ENCODE data around the gene MORF4L1. TPM values are rescaled to one million over a fixed set of nuclear protein-coding genes. Genes with fewer than 3 reads are reported as not detected.
"Not testable (repeated sequence)": the region's sequence is repeated elsewhere in the genome, so short reads cannot be mapped to it uniquely, and the experiment has no call there.

The MORF4L1 gene
- total RNA-seq, 1 donor from 2014 or later = 604 TPM

DNA sequence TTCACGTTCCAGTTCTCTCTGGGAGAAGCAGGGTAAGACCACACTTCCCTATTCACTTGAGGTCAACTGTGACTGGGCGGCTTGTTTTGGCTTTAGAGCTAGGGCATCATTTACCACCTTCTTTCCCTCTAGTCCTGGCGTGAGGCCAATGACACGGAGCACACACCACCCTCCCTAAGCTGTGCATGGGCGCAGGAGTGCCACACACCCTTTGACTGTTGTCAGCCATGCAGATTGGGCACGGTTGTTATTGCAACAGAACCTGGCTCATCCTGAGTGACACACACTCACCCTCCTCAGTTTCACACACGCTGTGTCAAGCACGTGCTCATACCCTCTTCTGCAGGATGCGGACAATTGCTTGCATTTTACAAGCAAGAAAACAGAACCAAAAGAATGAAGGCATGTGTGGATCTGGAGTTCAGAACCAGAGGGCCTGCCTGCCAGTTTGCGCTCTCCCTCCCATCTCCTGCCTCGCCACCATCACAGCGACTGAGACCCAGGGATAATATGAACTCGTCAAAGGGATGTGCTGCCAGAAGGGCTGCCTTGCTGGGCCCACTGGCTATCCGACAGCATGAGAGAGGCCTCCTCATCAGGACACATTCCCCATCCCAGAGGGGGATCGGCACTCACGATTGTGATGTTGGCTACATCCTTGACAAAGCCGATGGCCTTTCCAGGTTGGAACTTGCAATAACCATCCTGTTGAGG is 54.5 kb downstream of the MORF4L1 start:
- DNase-seq = no peak

DNA sequence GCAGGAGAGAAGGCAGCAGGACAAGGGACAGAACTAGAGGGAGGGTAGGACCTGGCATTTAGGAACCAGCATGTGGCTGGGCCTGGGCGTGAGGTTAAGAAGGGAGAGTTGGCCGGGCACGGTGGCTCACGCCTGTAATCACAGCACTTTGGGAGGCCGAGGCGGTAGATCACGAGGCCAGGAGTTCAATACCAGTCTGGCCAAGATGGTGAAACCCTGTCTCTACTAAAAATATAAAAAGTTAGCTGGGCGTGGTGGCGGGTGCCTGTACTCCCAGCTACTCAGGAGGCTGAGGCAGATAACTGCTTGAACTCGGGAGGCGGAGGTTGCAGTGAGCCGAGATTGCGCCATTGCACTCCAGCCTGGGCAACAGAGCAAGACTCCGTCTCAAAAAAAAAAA is 55.5 kb downstream of the MORF4L1 start:
- DNase-seq = not testable (repeated sequence)

DNA sequence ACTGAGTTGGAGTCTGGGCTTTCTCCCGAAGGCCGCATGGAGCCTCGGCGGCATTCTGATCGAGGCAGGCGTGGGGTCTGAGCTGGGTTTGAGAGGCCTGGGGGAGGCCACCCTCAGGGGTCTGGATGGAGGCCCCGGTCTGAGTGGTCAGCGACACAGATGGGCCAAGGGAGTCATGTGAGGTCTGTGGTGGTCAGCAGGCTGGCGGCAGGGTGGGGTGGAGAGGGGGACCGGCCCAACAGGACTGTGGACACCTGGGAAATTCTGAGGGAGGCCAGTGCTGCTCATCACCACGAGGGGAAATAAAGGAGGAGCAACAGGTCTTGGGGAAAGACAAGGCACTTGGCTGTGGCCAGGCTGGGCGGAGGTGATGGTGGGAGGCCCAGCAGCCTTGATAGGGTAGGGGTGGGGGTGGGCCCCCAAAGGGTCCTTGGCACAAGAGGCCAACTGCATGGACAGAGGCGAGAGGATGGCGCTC is 56.0 kb downstream of the MORF4L1 start:
- no peak for DNase-seq

DNA sequence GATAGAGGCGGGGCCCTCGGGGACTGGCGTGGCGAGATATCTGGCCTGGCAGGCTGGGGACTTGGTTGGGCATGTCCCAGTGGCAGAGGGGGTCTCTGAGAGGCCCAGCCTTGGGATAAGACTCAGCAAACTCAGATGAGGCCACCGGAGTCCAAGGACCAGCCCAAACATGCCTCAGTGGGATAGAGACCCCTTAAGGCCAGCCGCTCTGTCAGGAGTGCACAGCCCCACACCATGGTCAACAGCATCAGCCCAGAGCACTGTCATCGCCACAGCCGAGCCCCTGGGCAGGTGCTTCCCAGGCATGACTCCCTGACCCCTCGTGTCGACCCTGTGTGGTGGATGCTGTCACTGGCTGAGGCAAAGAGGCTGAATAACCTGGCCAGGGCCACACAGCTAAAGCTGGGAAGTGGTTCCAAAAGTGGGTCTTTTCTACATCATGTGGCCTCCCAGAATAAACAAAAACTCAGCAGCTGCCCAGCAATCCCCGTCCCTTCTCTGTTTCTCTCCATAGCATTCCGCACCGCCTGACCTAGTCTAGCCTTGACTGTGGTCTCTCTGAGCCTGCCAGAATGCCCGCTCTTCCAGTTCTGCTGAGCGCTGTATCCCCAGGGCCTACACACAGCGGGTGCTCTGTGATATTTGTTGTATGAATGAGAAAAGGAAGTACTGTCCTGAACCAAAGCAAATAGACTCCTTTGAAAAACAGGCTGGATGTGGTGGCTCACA is 57.0 kb downstream of the MORF4L1 start:
- DNase-seq = no peak

DNA sequence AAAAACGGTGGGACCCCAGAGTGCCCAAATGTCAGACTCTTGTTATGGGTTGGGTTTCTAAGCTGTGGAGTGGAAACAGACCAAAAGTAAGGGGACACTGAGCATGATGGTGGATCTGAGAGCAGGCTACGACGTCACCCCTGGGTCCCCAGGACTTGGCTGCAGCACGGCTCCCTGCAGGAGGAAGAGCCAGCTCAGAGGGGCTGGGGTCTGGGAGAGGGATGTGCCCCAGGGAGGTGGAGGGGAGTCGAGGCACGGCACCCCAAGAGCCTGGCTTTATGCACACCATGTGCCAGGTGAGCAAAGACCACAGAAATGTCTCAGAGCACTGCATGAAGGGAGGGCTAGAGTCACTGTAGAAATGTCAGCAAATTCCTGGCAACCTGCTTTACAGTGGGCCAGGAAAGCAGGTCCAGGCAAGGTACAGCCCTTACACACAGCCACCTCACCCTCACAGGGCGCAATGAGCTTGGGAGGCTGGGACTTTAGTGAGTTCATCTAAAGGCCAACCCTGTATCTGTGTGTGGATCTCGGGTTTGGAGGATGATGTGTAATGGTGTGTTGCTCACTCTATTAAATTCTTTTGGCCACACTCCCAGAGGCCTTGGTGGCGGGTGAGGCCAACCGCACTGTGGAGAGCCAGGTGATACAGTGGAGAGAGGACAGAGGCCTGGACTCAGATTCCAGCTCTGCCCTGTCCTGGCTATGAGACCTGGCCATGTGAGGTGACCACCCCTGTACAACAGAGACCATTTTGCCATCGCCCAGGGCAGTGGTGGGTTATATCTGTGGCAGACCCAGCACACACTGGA is 58.1 kb downstream of the MORF4L1 start:
- no peak for DNase-seq

DNA sequence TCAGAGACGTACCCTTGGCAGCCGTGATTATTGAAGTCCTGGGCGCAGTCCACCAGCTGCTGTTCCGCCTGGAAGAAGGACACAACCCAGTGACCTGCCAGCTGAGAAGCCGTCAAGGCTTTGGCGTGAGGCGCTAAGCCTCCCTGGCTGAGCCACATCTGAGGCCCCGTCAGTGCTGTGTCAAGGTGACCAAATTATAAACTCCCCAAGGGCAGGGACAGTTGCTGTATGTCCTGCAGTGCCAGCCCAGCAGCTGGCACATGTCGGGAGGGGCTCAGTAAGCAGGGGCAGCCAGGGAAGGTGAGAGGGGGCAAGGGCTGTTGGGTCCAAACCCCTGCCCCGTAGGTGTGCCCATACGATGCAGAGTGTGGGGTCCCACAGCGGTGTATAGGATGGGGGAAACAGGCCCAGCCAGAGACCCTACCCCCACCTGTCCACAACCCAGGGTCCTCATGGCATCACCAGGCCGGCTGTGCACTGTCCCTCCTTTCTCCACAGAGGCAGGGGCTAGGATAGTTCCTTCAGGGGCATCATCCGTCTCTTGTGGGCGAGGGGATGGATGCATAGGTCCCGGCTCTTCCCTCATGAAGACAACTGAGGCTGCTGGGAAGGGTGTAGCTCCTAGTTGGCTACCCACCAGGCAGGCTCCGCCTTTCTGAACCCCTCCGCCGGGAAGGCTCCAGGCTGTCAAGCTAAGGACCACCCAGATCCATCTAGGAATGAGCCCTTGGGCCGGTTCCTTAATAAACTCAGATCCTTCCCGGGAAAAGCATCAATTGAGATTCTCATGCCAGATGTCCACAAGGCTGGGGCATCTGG is 59.0 kb downstream of the MORF4L1 start:
- DNase-seq = no peak

DNA sequence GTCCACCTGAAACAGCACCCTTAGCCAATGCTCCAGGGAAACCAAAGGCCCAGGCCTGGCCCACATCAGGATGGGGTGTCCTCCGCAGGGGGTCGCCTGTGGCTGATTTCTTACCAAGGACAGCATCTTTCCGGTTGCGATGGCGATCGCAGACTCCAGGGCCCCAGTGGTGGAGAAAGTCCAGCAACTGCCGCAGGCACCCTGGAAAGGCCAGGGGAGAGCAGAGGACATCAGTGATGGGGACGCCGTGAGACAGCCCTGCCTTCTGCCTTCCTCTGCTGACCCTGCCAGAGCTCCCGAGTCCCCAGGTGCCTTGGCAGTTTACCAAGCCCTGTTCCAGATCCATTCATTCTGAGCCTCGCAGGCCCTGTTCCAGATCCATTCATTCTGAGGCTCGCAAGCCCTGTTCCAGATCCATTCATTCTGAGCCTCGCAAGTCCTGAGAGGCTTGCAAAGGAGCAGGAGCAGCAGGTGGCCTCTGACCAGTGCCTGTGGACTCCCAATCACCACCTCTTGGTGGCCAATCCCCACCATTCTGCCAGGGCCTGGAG is 59.6 kb downstream of the MORF4L1 start:
- DNase-seq = no peak

DNA sequence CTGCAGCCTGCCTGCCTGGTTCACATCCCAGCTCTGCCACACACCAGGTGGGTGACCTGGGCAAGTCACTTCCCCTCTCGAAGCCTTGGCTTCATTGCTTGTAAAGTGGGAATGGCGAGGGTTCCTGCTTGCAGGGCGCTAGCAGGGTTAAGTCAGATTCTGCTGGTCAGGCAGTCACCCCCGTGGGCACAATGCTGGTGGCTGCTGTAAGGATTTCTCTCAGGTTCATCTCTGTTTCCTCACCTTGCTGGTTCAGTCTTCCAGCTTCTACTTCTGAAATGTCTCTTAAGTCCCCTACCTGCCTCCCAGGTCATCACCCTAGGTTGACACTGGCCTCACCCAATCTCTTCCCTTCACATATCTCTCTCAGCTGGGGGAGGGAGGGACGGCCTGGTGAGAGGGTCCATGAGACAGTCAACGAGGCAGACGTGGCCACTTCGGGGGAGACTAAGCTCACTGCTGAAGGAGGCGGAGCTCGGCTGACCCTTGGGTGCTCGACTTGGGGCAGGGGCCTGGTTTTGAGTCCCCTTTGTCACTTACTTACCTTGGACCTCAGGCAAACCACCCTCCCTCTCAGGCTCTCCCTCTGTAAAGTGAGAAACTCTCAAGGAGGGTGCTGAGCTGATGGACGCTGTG is 60.6 kb downstream of the MORF4L1 start:
- DNase-seq = no peak

DNA sequence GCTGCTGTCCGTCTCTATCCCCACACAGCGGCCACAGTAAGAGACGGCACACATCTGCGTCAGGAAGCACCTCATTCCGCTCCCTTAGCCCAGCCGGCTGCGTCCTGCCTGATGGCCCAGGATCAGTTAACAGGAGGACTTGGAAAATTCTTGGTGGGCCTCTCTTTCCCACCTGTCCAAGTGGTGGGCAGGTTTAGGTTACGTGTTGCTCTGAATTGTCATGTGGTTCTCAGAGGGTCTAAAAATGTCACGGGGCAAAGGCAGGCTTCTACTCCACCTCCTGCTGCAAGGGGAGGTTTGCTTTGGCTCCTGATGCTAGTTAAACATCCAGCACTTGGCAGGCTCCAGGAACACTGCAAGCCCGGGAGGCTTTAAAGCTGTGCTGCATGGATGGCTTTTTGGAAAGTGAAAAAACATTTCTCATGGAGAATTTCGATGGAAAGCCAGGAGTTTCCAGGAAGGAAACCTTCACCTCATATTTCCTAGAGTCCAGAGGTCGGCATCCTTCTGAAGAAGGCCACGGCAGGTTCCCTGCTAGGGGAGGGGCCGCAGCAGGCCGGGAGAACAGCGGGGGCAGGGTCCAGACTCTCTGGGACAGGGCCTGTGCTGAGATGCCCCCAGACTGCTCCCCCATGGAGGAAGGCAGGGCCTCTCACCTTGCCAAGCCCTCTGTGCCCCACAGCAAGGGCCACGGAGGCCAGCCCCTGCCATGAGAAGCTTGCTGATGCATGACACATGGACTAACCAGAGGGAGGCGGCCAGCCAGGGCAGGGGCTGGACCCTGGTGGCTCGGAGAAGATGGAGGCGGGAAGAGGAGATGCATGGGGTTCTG is 61.3 kb downstream of the MORF4L1 start:
- peak; percentile 87 for DNase-seq

DNA sequence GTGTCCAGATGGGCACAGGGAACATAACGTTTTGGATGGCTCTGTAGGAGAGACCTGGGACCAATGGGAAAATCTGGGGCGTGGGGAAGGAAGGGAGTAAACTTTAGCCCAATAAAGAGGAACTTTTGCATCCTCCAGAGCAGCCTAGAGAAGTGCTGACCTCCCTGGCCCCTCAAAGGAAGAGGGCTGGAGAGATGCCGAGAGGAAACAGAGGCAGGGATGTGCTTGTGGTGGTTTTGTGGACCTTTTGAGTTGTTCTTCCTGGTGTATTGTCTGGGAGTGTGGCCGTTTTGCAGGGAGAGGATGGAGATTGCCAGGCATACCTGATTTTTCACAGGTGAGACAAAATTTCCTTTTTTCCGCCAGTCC is 61.9 kb downstream of the MORF4L1 start:
- no peak for DNase-seq

DNA sequence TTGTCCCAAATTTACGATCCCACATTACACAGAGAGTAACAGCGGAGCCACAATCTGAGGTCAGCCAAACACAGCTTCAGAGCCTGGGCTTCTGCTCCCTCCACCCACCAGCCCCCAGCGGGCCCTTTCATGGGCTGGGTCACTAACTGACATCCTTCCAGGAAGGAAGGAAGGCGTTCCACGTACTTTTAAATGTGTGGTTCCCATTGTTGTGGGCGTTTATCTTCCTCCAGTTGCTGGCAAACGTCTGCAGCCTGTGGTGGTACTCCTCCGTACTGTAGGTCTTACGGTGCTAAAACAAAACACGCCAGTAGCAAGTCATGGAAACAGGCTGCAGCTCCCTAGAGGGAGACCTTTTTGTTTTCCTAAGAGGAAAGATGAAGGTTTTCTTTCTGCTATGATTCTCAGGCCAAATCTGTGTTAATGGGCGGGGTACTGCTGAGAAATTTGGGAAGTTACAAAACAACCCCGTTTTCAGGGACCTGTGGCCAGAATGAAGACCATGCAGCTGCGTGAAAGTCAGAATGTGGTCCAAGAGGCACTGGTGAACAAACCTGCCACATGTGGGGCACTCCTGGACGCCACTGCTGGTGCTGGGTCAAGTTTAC is 64.5 kb downstream of the MORF4L1 start:
- DNase-seq = no peak

DNA sequence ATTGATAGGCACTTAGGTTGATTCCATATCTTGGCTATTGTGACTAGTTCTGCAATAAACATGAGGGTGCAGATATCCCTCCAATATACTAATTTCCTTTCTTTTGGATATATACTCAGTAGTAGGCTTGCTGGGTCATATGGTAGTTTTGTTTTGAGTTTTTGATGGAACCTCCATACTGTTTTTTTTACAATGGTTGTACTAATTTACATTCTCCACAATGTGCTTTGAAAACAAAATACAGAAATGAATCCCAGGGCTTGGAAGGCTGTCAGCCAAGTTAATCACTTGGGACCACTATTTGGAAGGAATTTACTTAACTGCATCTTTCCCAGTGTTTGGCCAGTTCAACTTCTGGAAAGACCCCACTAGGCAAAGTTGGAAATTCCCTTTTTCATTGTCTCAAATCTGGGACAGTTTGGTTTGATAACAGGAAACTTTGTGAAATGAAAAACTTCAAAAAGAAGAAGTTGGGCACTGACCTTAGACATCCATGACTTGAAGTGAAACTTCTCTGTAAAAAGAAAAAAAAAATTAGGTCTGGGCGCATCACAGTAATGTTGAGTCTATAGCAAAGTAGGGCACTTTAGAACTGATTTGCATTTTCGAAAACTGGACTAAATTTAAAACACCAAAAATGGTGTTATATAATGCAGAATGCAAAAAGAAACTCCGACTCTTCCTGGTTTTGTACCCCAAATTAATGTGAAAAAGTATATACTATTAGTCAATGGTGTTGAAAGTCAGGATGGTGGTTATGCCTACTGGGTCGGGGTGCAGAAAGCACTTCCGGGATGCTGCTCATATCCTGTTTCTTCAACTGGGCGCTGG is 66.2 kb downstream of the MORF4L1 start:
- DNase-seq = no peak

DNA sequence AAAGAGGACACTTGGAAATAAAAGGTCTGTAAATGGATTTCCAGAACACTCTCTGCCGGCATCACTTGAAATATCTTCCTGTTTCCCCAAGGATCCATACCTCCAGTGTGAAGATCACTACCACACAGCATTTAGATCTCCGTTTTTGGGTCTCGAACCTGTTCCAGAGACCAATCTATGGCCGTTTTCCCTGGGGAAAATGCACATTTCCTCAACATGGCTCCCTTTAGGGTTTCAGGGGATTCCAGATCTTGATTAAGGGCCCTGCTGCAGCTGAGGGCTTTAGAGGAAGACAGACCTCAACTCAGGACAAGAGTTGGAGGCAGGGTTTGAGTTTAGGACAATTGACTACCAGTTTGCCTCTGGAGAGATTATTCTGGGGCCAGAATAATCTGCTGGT is 70.1 kb downstream of the MORF4L1 start:
- no peak for DNase-seq

DNA sequence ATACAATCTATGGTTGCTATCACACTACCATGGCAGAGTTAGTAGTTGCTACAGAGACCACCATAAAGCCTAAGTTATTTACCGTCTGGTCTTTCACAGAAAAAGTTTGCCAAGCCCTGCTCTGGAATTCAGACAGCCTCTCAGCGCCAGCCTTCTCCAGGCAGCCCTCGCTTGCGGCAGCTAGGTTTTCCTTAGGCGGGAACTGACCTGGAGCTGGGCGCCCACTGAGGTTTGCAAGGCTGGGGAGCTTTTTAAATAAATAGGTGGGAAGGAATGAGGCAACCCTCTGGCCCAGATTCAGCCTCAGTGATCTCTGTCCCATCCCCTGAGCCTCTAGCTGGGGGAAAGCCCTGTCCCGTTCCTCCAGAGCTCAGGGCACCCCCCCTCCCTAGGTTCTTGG is 71.0 kb downstream of the MORF4L1 start:
- DNase-seq = no peak

DNA sequence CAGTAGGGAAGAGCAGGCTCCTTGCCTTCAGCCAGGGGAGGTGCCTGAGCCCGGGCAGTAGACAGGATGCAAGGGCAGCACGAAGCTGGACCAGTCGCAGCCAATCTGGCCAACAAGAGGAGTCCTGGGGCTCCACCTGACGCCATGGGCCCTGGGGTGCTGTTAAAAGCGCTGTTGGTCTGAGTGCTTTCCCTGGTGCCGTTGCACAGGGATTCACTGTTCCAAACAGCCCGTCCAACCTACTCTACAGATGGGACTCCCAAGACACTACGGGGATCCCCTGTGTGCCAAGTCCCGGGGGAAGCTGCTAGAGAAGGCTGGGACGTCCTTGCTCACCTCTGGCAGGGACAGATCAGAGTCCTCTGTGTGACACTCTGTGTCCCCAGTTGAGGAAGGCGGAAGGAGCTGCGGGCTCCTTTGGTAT is 71.5 kb downstream of the MORF4L1 start:
- no peak for DNase-seq

DNA sequence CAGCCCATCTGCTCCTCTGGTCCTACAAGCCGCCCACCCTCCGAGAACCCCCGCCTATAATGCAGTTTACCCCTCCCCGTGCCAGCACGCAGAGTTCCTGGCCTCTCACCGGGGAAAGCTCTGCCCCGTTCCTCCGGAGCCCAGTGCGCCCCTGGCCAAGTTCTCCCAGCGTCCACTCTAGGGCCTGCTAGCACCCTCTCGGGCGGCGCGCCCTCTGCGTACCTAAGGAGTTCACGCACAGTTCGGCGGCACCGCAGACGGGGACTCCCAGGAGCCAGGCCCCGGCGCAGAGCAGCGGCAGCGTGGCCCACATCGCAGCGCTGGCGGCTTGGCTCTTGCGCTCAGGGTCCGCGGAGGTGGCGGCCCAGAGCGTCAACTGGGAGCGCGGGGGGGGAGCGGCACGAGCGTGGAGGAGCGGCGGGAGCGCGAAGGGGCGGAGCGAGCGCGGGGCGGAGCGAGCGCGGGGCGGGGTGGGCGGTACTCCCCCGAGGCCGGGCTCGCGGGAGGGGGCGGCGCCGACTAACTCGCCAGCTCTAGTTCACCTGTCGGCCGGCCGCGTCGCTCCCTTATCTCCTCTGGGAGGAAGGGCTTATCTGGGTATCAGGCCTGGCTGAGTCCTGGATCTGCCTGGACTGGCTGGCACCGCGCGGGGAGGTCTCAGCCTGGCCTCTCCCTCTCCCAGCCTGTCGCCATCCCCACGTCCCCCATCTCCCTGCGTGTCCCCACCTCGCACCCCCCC is 72.1 kb downstream of the MORF4L1 start, which contains the start of gene CTSH:
CTSH (minus strand) TSS at position 378 of the 739 bp plus-strand sequence; CDS start at position 313, 65 bp downstream.
- peak; percentile 67 for DNase-seq

DNA sequence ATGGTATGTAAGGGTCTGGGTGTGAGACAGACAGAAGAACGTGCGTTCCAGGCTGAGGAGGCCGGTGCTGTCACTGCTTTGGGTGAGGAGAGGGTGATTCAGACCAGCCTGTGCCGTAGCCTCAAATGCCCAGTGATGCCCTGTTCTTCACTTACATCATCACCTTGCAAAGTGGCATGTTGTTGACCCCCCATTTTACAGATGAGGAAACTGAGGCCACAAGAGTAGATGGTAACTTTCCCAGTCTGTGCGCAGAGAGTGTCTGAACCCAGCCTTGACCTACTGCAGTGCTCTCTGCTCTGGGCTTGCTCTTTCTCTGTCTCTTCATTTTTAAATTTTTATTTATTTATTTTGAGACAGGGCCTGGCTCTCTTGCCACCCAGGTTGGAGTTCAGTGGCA is 73.8 kb downstream of the MORF4L1 start:
- DNase-seq = no peak

DNA sequence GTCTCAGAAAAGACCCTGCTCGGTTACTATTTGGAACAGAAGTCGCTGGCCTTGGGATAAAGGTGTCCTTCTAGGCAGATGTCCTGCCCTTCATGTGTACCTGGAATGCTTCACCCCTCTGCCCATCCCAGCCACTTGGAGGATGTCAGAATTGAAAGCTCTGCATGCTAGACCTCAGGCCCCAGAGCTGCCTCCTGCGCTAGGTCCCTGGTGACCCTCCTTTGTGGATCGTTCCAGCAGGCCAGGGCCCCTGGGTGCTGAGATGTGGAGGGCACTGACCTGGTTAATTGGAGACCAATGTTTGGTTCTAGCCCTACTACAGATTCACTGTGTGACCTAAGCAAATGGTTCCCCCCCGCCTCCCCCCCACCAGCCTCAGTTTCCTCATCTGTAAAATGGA is 74.8 kb downstream of the MORF4L1 start:
- no peak for DNase-seq

Measured in tongue (tissue), 2 donors.